Measurements from ENCODE around the gene TMEM256.

TMEM256 gene

DNA sequence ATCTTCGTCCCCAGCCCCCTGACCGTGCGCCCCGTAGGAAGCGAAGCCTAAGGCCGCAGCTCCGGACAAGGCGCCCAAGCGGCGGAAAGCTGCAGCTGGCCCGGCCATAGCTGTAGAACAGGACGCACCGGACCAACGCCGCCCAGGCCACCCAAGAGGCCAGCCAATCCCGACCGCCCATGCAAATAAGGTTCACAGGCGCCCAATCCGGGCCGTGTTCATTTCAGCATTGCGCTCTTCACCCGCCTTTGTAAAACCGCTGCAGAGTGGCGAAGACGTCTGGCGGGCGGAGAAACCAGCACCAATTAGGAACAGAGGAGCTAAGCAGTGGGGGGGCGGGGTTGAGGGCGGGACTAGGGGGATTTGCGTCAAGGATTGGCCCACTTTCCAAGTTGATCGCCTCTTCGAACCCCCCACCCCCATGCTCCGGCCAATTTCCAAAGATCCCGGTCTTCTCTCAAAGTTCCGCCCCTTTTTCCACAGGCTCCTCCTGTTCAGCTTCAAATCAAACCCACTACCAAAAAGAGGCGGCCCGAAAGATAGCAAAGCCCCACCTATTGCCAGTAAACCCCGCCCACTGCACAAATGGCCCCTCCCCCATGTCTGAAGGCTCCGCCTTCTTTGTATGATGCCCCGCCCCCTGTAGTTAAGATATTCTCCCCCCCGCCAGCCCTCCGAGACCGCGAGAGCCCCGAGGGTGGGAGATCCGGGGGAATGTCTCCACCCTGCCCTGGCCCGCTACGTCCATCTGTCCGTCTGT lies at the start of gene TMEM256:
Gene TMEM256 (minus strand): TSS at position 121 of the 760 bp plus-strand sequence. CDS start 13 bp downstream, at position 108.
- FAIRE-seq = peak; percentile 99

- no peak for FAIRE-seq
Observed at GRCh38 chr17:7448461-7448860, 44.6 kb upstream of the TMEM256 start.

GRCh38 chr17:7445619-7445968 lies 41.7 kb upstream of the TMEM256 start:
- no peak for FAIRE-seq

DNA sequence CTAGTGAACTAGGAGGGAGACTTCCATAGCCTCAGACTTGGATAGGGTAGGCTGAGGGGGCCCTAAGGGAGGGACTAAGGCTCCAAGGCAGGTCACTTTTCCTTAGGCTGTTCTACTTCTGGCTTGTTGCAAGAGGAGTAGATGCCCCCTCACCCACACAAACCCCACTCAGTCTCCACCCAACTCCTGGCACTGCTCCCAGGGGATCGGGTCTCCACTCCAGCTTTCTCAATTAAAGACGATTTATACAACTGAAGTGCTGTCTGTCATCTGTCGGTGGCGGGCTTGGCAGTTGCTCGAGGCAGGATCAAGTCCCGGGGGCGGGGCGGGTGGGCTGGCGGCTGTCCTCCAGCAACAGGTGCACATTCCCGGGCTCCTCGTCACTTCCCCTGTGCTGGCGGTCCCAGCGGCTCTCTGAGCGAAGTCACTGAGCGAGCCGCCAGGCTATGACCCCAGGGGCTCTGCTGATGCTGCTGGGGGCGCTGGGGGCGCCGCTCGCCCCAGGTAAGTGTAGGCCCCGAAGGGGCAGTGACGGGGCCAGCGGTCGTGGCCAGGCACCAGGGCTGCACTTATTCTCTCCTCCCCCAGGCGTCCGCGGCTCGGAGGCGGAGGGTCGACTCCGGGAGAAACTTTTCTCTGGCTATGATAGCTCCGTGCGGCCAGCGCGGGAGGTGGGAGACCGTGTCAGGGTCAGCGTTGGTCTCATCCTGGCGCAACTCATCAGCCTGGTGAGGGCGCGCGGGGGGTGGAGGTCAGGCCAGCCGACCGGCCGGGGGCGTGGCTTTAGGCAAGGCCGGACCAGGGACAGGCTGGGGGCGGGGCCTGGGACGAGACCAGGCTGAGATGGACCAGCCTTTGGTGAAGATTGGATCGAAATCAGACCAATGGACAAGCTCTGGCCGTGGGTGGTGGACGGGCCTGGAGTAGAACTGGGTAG lies 41.1 kb upstream of the TMEM256 start, which contains the start of gene CHRNB1:
Gene CHRNB1 (plus strand): TSS at position 380 of the 937 bp plus-strand sequence. CDS start 67 bp downstream, at position 447.
- FAIRE-seq = no peak

DNA sequence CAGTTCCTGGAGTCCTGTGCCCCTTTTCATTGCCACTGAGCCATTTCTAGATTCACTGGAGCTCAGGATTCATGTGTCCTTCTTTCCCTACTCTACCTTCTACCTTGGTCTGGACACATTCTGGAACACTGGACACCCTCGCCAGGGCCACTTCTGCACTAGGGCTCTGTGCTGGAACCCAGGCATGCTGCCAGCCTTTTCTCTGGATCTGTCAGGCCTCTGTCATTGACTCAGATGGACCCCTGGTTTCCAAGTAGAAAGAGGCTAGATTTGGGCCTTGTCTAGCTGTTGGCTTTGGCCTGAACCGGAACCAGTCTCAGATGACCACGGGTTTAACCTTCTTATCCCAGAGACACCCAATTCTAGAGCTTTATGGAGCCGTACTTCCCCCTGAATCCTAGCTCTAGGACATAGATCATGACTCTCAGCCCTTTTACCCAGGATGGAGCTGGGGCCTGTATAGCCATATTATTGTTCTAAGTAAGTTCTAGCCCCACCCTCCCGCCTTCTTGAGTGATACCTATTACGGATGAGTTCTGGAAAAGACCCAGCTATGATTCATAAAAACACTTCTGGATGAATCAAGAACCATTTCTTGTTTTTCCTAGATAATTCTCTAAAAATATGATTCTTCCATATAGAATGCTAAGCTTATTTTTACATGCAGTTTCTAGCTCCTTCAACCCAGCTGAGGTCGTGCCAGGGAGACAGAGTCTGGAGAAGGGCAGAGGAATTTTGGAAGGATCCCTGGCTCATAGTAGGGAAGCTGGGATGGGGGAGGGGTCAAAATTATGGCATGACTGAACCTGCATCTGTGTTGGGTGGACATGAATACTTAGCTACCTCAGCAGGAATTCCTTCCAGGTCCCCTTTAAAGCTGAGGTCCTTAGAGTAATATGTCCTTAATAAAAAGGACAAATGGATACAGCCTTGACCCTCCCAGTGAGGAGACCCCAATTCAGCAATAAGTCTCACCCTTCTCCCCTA lies 39.9 kb upstream of the TMEM256 start:
- FAIRE-seq = no peak

DNA sequence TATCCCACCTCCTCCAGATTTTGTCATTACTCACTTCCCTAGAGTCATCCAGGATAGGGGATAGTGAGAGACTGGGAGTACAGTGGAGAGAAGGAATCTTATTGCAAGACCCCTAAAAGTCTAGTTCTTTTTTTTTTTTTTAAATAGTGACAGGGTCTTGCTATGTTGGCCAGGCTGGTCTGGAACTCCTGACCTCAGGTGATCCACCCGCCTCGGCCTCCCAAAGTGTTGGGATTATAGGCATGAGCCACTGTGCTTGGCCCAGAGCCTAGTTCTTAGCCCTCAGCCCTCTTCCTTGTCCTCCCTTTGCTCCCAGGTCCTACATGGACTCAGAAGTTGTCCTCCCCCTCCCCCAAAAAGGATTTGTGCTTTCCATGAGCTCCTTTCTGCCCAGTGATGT lies 38.2 kb upstream of the TMEM256 start:
- no peak for FAIRE-seq

GRCh38 chr17:7441266-7441665 lies 37.4 kb upstream of the TMEM256 start:
- no peak for FAIRE-seq

GRCh38 chr17:7440834-7441195 lies 36.9 kb upstream of the TMEM256 start:
- FAIRE-seq = no peak

DNA sequence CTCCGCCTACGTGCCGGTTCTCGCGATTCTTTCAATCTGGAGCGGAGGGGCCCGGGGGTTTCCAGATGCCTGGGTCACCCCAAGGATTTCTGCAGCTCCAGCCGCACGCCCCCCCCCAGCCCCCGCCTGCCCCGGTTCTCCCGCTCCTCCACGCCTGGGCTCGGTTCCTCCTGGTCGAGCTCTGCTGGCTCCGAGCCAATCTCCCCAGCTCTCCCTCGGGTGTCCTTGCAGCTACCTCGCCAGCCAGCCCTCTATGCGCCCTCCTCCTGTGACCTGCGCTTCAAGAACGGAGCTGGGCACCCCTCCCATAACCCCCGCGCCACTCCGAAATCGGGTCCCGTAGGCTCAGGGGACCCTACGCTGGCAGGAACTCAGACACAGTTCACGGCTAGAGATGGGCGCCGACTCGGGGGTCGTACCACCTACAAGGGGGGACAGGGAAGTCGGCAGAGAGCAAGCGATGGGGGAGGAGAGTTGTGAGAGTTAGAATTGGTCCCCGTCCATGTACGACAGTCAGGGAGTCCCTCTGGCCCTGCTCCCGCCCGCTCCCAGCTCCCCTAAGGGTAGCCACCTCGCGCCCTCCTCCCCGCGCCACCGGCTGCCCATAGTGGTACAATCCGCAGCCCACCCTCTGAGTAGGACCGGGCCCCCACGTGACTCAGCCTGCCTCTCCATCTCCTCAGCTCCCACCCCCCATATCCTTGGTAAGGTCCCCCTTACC lies 36.4 kb upstream of the TMEM256 start:
- no peak for FAIRE-seq

- FAIRE-seq = no peak
Observed at GRCh38 chr17:7439462-7440112, 35.7 kb upstream of the TMEM256 start, which contains the start of gene FGF11. TSS of gene FGF11 (plus strand) at chr17:7439512. CDS start at chr17:7439621, 109 bp downstream.

DNA sequence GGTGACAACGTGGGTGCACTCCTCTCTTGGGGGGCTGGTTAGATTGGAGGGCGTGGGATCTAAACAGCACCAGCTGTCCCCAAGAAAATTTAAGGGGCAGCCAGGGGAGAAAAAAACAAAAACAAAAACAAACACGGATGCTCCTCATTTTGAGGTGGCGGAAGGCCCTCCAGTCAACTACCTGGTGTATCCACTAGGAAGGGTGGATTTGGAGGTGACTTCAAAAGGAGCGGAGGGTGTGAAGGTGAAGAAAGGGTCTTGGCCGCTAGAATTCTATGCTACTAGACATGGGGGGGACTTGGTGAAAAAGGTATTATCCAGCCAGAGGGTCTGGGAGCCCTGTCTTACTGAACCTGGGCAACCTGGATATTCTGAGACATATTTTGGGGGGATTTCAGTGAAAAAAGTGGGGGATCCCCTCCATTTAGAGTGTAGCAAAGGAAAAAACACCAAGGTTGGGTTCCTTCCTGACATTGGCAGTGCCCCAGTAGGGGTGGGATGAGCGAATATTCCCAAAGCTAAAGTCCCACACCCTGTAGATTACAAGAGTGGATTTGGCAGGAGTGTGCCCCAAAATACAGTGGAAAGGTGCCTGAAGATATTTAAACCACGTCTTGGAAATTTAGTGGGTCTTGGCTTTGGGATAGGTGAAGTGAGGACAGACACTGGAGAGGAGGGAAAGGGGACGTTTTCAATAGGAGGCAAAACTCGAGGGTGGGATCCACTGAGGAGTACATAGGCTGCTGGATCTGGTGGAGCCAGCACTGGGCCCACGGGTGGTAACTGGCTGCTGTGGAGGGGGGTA lies 35.0 kb upstream of the TMEM256 start:
- no peak for FAIRE-seq

DNA sequence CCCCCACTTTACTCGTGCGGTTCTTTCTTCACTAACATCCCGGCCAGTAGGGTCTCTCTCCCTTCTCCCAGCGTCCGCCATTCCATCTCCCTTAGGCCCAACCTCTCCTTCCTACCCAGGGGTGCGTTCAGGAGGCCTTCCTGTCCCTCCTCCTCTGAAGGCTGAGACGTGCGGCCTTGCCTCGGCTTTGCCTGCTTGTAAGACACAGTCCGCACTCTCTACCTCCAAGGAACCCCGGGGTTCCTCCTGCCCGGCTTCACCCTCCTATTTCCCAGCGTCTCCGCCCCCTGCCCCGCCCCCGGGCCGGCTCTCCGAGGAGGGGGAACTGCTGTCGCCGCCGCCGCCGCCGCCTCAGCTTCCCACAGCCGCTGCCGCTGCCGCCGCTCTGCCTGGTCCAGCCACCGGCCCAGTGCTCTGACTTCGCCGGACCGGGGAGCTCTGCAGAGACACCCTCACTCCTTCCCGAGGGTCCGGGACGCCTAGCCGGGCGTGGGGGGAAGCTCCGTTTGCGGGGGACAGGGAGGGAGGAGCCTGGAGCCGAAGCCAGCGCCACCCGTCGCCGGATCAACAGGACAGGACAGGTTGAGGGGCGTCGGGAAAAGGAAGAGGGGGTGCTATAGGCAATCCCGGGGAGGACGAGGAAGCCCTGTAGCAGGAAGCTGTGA lies 34.2 kb upstream of the TMEM256 start:
- FAIRE-seq = no peak

DNA sequence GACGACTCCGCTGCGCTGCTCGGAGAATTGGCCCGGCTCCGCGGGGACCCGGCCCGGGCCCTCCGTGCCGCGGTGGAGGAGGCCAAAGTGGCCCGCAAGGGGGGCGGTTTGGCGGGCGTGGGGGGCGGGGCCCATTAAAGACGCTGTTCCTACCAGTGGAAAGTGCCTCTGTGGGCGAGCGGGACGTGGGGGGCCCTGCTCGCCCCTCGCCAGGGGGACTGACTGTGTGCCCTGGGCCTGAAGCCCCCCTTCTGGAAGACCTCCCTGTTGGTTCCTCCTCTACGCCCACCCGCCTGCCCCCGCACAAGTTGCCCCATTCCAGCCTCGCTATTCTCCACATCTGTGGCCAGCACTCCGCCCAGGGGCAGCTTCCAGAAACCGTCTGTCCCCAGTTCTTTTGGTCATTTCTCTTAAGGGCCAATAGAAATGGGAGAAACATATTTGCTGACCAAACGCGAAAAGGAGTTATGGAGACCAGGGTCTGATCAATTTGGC lies 33.5 kb upstream of the TMEM256 start:
- FAIRE-seq = no peak

GRCh38 chr17:7436556-7437368 lies 32.9 kb upstream of the TMEM256 start:
- no peak for FAIRE-seq

DNA sequence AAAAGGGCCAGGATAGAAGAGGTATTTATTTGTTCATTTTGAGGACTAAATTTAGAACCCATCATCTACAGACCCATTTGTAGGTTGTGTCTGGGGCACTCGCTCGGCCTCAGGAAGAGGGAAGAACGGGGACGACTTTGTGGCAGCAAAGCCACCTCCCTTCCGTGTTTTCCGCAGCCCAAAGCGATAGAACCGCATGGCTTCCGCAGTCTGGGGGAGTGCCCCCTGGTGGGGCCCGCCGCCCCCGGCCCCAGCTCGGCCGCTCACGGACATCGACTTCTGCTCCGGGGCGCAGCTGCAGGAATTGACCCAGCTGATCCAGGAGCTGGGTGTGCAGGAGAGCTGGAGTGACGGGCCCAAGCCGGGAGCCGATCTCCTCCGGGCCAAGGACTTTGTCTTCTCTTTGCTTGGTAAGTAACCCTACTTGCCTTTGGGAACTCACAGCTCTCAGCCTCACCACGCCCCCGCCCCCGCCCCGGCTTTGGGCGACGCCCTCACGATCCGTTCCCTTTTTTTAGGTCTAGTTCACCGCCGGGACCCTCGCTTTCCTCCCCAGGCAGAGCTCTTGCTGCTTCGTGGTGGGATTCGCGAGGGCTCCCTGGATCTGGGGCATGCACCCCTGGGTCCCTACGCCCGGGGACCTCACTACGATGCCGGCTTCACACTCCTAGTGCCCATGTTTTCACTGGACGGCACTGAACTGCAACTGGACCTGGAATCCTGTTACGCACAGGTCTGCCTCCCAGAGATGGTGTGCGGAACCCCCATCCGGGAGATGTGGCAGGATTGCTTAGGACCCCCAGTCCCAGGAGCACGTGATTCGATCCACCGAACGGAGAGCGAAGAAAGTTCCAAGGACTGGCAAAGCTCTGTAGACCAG lies 32.0 kb upstream of the TMEM256 start:
- no peak for FAIRE-seq

DNA sequence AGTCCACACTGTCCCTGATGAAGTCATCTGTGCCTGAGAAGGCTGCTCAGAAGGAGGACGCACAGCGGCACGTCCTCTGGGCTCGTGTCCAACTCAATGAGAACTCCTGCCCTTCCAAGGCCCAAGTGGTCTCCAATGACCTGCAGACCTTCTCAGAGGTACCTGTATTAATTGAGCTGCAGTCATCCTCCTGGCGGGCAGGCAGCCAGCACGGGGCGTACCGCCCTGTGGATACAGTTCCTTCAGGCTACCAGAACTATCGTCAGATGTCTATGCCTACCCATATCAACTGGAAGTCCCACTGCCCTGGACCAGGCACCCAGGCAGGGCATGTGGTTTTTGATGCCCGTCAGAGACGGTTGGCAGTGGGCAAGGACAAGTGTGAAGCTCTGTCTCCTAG lies 28.4 kb upstream of the TMEM256 start:
- no peak for FAIRE-seq

- FAIRE-seq = no peak
Observed at GRCh38 chr17:7431231-7431630, 27.3 kb upstream of the TMEM256 start.

GRCh38 chr17:7429722-7430121 lies 25.8 kb upstream of the TMEM256 start:
- FAIRE-seq = no peak
